Peyer's patch (tissue), 4 donors: Measurements from ENCODE around the gene TMEM37.

ENCODE experiments used
- CTCF ChIP-seq, 6 experiments: fragments of 450-650 bp in 4 of 6; fragments of 200-600 bp in 2 of 6; sonication (generic) in 1 of 6; IDR thresholded peaks; one replicate each; pipeline ENCODE4 v1.5.1; 2017 to 2019; ENCODE audit warnings: antibody characterized with exemption in 6 of 6, mild to moderate bottlenecking in 3 of 6, moderate library complexity in 1 of 6
- POLR2A ChIP-seq, 2 donors: fragments of 450-650 bp; IDR thresholded peaks; one replicate each; pipeline ENCODE4 v1.5.1; 2017; ENCODE audit warnings: antibody characterized with exemption in 2 of 2, mild to moderate bottlenecking in 2 of 2, moderate library complexity in 2 of 2

GRCh38 chr2:119484834-119485233 lies 53.2 kb downstream of the TMEM37 start:
- TF ChIP-seq CTCF (IDR thresholded peaks at IDR 0.05): no peak
- TF ChIP-seq POLR2A (IDR thresholded peaks at IDR 0.05): no peak
